HUES48 (cell line): ENCODE measurements around the gene SCLT1.

ENCODE experiments used
- H3K27ac ChIP-seq: one replicate; pipeline ENCODE4 v1.7.0; 2013; ENCODE audit warnings: low read depth, low read length, inconsistent platforms
- H3K27me3 ChIP-seq: 2 replicates; pipeline ENCODE4 v1.6.1; 2013; ENCODE audit warnings: mild to moderate bottlenecking, low read length; ENCODE audit not compliant: control insufficient read depth, insufficient read depth
- H3K36me3 ChIP-seq: 2 replicates; pipeline ENCODE4 v1.6.1; 2013; ENCODE audit warnings: low read length; ENCODE audit not compliant: control insufficient read depth, insufficient read depth
- H3K4me1 ChIP-seq: 2 replicates; pipeline ENCODE4 v1.6.1; 2013; ENCODE audit warnings: mild to moderate bottlenecking, low read length; ENCODE audit not compliant: control insufficient read depth, insufficient read depth
- H3K4me3 ChIP-seq: 2 replicates; pipeline ENCODE4 v1.5.1; 2013; ENCODE audit warnings: mild to moderate bottlenecking, low read depth, low read length
- H3K9ac ChIP-seq: 2 replicates; pipeline ENCODE4 v1.6.1; 2013; ENCODE audit warnings: mild to moderate bottlenecking, low read depth, low read length, moderate library complexity
- H3K9me3 ChIP-seq: 2 replicates; pipeline ENCODE4 v1.6.1; 2013; ENCODE audit warnings: low read length; ENCODE audit not compliant: control insufficient read depth, insufficient read depth

SCLT1 gene

DNA sequence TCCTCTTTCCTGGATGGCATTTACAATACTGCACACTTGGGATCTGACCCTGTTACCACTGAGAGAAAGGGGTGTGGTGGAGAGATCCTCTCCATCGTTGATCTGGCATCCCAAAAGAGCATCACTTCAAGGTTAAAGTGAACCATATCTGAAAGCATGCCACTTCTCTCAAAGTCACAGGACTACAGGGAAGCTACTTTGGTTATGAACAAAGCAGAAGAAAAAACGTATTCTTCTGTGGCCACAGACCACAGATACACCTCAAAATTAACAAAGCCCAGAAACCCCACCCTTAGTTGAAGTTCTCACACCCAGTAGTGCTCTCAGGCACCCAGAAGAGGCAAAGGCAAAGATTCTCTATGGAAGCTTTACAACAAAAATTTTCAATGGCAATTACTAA, 175.6 kb downstream of the SCLT1 start:
- H3K27ac ChIP-seq = no peak overlapping the region
- no peaks in the 10 kb centered on the region for H3K27me3 ChIP-seq
- no peak overlapping the region for H3K9ac ChIP-seq
- H3K4me3 ChIP-seq = no peak overlapping the region
- no peaks in the 10 kb centered on the region for H3K9me3 ChIP-seq
- H3K4me1 ChIP-seq = no peaks in the 10 kb centered on the region
- no peaks in the 10 kb centered on the region for H3K36me3 ChIP-seq

DNA sequence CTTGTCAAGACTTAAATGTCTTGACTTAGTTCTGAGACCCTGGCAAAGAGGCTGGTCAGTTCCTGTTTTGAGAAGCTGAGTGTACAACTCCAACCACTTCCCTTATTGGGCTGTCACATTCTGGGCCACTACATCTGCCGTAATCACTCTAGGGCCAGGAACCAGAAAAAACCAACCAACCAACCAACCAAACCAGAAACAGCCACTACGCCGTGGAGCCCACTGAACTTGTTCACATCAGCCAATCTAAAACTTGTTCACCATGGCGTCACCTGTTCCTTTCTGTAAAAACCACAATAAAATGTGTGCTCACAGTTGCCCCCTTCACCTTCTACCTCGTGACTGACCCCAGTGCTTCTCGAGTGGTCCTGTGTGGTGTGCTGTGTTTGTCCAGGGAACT, 176.5 kb downstream of the SCLT1 start:
- Histone ChIP-seq H3K27ac (no peak overlapping the region), H3K36me3 (no peaks in the 10 kb centered on the region), H3K4me3 (no peak overlapping the region), H3K27me3 (no peaks in the 10 kb centered on the region), H3K4me1 (no peaks in the 10 kb centered on the region), H3K9ac (no peak overlapping the region), H3K9me3 (no peaks in the 10 kb centered on the region)

DNA sequence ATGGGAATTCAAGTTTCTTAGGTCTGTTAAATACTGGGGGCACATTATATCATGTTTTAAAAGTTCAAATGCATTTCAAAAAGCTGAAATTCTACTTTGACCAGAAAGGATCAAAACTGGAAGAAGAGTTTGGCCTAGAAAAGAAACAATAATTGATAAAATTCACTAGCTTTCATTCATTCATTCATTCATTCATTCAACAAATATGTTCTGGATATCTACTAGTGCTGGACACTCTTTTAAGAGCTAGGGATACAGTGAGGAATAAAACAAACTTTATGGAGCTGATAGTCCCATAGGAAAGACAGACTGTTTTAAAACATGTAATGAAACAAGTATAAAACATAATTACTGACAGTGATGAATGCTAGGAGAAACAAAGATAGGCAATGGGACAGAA, 177.8 kb downstream of the SCLT1 start:
- Histone ChIP-seq H3K36me3 (no peaks in the 10 kb centered on the region), H3K27ac (no peak overlapping the region), H3K4me1 (no peaks in the 10 kb centered on the region), H3K27me3 (no peaks in the 10 kb centered on the region), H3K9ac (no peak overlapping the region), H3K9me3 (no peaks in the 10 kb centered on the region), H3K4me3 (no peak overlapping the region)

DNA sequence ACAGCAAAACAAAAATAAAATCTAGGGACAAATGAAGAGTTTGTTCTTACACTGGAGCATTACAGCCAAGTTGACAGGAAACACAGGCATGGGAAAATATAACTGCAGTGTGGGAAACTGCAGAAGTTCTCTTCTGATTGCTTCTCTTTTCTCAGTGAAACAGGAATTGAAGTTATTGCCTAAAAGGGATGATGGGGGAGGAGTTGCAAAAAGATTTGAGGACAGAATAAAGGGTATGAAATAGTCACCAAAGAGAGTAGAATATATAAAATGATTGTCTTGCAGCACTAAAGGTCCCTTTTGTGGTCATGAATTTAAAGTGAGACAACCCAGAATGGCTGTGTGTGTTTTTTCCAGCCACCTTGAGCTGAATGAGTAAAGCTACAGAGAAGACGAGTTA, 180.1 kb downstream of the SCLT1 start:
- no peaks in the 10 kb centered on the region for H3K36me3 ChIP-seq
- H3K4me3 ChIP-seq = no peak overlapping the region
- H3K27me3 ChIP-seq = no peaks in the 10 kb centered on the region
- no peaks in the 10 kb centered on the region for H3K4me1 ChIP-seq
- H3K27ac ChIP-seq = no peak overlapping the region
- no peak overlapping the region for H3K9ac ChIP-seq
- H3K9me3 ChIP-seq = no peaks in the 10 kb centered on the region

DNA sequence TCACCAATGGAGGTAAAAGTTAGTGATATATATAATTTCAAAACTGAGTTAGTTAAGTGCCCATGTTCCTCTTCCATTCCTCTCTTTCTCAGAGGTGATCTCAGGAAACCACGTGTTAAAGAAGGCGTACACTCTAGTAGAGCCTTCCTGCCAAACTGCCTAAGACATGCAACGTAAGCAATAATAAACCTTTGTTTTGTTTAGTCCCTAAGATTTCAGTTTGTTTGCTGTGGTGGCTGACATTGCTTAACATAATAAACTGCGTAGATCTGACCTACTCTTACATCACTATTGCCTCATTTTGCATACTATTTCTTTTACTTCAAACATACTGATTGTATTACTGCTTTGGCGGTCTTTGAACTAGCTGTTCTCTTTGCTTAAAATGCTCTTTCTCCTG, 184.6 kb downstream of the SCLT1 start:
- no peak overlapping the region for H3K4me3 ChIP-seq
- H3K36me3 ChIP-seq = no peaks in the 10 kb centered on the region
- H3K9me3 ChIP-seq = no peaks in the 10 kb centered on the region
- no peak overlapping the region for H3K27ac ChIP-seq
- H3K9ac ChIP-seq = no peak overlapping the region
- H3K27me3 ChIP-seq = no peaks in the 10 kb centered on the region
- no peaks in the 10 kb centered on the region for H3K4me1 ChIP-seq

DNA sequence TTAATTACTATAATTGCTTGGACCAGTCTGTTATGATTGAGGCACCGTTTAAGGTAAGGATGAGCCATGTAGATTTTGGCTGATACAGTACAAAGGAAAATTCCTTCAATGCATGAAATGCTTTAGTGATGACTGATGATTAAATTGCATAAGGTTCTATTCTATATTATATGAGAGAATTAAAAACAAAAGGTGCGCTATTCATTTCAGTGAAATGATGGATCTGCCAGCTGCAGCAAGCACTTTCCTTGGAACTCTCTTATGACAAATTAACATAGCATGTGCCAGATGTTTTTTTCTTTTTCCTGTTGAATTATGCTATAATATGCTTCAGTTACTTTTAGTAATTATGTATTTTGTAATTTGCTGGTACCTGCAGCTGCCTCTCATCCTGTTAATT, 185.4 kb downstream of the SCLT1 start:
- Histone ChIP-seq H3K9me3 (no peaks in the 10 kb centered on the region), H3K4me1 (no peaks in the 10 kb centered on the region), H3K27ac (no peak overlapping the region), H3K36me3 (no peaks in the 10 kb centered on the region), H3K9ac (no peak overlapping the region), H3K27me3 (no peaks in the 10 kb centered on the region), H3K4me3 (no peak overlapping the region)

DNA sequence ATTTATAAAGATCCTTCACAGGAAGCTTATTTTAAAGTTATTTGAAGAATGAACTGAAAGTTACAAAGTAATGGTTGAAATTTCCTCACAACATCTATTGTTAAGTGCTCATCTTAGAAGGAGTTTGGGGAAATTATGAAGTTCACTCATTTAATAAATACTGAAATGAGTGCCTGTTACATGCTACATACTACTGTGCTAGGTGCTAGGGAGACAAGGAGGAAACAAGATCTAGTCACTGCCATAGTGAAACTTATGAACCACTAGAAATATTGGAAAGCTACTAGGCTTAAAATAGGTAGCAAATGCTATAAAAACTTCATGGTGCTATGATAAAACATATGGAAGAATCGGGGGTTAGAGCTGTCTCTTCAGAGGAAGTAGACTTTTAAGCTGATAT, 186.8 kb downstream of the SCLT1 start:
- no peak overlapping the region for H3K9ac ChIP-seq
- no peaks in the 10 kb centered on the region for H3K9me3 ChIP-seq
- H3K36me3 ChIP-seq = no peaks in the 10 kb centered on the region
- H3K27ac ChIP-seq = no peak overlapping the region
- no peaks in the 10 kb centered on the region for H3K27me3 ChIP-seq
- H3K4me3 ChIP-seq = no peak overlapping the region
- H3K4me1 ChIP-seq = no peaks in the 10 kb centered on the region

DNA sequence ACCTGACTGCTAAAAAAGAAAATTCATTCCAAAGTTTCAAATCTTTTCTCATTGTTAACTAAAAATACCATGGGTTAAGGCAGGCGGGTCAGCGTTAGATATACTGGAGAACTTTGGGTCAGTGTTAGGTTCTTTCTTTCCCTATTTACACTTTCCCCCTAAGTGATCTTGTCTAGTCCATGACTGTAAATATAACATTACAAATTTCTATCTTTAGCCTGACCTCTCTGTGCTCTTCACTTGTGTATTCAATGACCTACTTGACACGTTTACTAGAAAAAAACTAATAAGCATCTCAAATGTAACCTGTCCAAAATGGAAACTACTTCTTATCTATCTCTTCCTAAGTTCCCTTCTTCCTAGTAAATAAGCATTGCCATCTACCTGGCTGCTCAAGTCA, 188.5 kb downstream of the SCLT1 start:
- no peaks in the 10 kb centered on the region for H3K27me3 ChIP-seq
- no peak overlapping the region for H3K27ac ChIP-seq
- no peak overlapping the region for H3K4me3 ChIP-seq
- H3K9ac ChIP-seq = no peak overlapping the region
- no peaks in the 10 kb centered on the region for H3K9me3 ChIP-seq
- no peaks in the 10 kb centered on the region for H3K4me1 ChIP-seq
- no peaks in the 10 kb centered on the region for H3K36me3 ChIP-seq

DNA sequence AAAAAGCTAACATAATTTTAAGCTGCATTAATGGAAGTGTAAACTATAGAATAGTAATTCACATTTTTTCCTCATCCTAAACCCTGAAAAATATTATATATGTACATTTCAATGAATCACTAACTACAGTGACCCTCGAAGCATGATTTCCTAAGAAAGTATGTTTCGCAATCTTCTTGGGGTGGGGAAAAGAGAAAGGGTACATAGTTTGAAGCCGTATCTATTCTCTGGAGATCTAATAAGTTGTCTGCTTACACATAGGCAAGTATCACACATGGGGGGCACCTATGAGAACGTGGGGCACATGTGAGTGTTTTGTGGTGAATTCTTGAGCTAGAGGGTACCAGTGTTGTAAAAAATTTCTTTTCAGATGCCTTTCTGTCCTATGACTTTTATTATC, 212.7 kb downstream of the SCLT1 start:
- Histone ChIP-seq H3K27me3 (no peaks in the 10 kb centered on the region), H3K4me3 (no peak overlapping the region), H3K9ac (no peak overlapping the region), H3K4me1 (no peaks in the 10 kb centered on the region), H3K36me3 (no peaks in the 10 kb centered on the region), H3K27ac (no peak overlapping the region), H3K9me3 (no peaks in the 10 kb centered on the region)

DNA sequence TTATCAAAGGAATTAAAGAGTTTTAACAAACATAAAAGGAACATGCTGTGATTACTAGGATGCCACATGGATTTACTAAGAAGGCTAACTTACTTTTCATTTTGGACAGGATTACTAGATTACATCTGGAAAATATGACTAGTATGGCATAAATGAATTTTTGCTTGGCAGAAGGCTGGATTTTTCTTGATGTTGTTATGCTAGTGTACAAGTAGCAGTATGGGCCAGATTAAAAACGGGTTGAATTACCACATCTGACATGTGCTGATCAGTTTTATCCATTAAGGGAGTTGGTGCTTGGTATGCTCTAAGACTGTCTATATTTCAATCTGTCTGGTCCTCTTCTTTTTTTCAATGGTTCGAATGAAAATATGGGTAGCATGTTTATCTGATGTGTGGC, 213.4 kb downstream of the SCLT1 start:
- Histone ChIP-seq H3K9me3 (no peaks in the 10 kb centered on the region), H3K36me3 (peaks cover 5% of the 10 kb centered on the region; the same call in 1 of the 2 replicates), H3K27me3 (no peaks in the 10 kb centered on the region), H3K4me3 (no peak overlapping the region), H3K9ac (no peak overlapping the region), H3K4me1 (no peaks in the 10 kb centered on the region), H3K27ac (no peak overlapping the region)

DNA sequence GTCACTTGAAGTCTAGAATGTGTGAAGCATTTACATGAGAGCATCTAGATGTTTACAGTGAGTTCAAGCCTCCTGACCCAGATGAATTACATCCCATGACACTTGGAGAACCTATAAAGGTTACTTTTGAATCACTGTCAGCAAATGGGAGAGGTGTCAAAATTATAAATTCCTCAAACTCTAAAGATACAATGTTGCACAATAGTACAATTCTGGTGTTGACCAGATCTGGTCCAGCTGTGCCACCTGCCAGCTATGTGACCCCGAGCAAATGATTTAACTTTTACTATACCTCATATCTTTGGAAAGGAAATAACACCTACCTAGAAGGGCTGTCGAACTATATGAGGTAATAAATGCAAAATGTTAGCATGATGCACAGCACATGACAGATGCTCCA, 214.1 kb downstream of the SCLT1 start:
- peaks cover 11% of the 10 kb centered on the region; the same call in 1 of the 2 replicates for H3K36me3 ChIP-seq
- no peak overlapping the region for H3K4me3 ChIP-seq
- 0 out of 2 replicates have a peak, but pooled peaks cover 1% of the 10 kb centered on the region for H3K4me1 ChIP-seq
- no peaks in the 10 kb centered on the region for H3K27me3 ChIP-seq
- H3K27ac ChIP-seq = no peak overlapping the region
- H3K9ac ChIP-seq = no peak overlapping the region
- H3K9me3 ChIP-seq = no peaks in the 10 kb centered on the region

DNA sequence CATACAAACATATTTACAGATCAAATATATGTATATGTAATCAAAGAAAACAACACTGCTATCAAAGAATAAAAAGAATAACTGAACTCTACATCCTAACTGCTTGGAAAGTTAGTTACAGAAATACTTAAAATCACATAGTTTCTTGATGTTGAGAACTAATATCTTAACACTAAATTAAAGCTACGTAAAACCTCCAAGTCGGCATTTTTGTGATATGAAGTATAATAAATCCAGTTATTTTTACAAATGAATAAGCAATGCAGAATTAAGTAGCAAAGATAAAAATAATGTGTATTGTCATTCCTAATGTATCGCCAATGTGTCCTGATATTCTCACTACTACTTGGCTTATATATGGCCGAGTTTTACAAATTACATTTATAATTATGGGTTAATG, 215.4 kb downstream of the SCLT1 start:
- H3K9me3 ChIP-seq = no peaks in the 10 kb centered on the region
- H3K27me3 ChIP-seq = no peaks in the 10 kb centered on the region
- H3K36me3 ChIP-seq = peaks cover 24% of the 10 kb centered on the region
- no peak overlapping the region for H3K9ac ChIP-seq
- no peak overlapping the region for H3K27ac ChIP-seq
- H3K4me1 ChIP-seq = peaks cover 5% of the 10 kb centered on the region; the same call in 1 of the 2 replicates
- H3K4me3 ChIP-seq = no peak overlapping the region
